ENCODE data around the gene TVP23C.

The TVP23C gene

GRCh38 chr17:15516150-15516549, 47.1 kb downstream of the TVP23C start:
- no peak overlapping the region for H3K9ac ChIP-seq (ENCODE audit: low read length)
- H3K36me3 ChIP-seq (ENCODE audit: low read length): no peaks in the 10 kb centered on the region
- no peak overlapping the region for H2AFZ ChIP-seq (ENCODE audit: low read depth, low read length, severe bottlenecking)
- TF ChIP-seq CTCF (IDR thresholded peaks at IDR 0.05; ENCODE audit: insufficient read depth, low read length, poor library complexity, severe bottlenecking): no peak
- TF ChIP-seq EZH2phosphoT487 (conservative IDR thresholded peaks at IDR 0.05; ENCODE audit: low read length): no peak
- H3K27ac ChIP-seq (ENCODE audit: low read depth, low read length): no peak overlapping the region
- H3K9me2 ChIP-seq (replicated peaks; ENCODE audit: insufficient read depth, low read length): no peaks in the 10 kb centered on the region
- no peak overlapping the region for H3K4me2 ChIP-seq (ENCODE audit: low read depth, low read length, poor library complexity, severe bottlenecking)
- H3K9me3 ChIP-seq (ENCODE audit: insufficient read depth, low read length): no peaks in the 10 kb centered on the region
- H4K20me1 ChIP-seq (ENCODE audit: low read depth, low read length): no peaks in the 10 kb centered on the region
- no peaks in the 10 kb centered on the region for H3F3A ChIP-seq (ENCODE audit: insufficient read depth)
- H3K79me2 ChIP-seq (ENCODE audit: insufficient read depth, low read length): no peaks in the 10 kb centered on the region
- no peak overlapping the region for H3K4me3 ChIP-seq (ENCODE audit: insufficient read depth, low read length, poor library complexity, severe bottlenecking)
- no peaks in the 10 kb centered on the region for H3K27me3 ChIP-seq (ENCODE audit: low read length)

- TF ChIP-seq EZH2phosphoT487 (conservative IDR thresholded peaks at IDR 0.05; ENCODE audit: low read length): no peak
- no peak for TF ChIP-seq CTCF (IDR thresholded peaks at IDR 0.05; ENCODE audit: insufficient read depth, low read length, poor library complexity, severe bottlenecking)
- Histone ChIP-seq H3K9me3 (ENCODE audit: insufficient read depth, low read length) (no peaks in the 10 kb centered on the region), H2AFZ (ENCODE audit: low read depth, low read length, severe bottlenecking) (no peak overlapping the region), H4K20me1 (ENCODE audit: low read depth, low read length) (no peaks in the 10 kb centered on the region), H3K4me2 (ENCODE audit: low read depth, low read length, poor library complexity, severe bottlenecking) (no peak overlapping the region), H3K4me3 (ENCODE audit: insufficient read depth, low read length, poor library complexity, severe bottlenecking) (no peak overlapping the region), H3K36me3 (ENCODE audit: low read length) (no peaks in the 10 kb centered on the region), H3K27ac (ENCODE audit: low read depth, low read length) (no peak overlapping the region), H3F3A (ENCODE audit: insufficient read depth) (no peaks in the 10 kb centered on the region), H3K9ac (ENCODE audit: low read length) (no peak overlapping the region), H3K9me2 (replicated peaks; ENCODE audit: insufficient read depth, low read length) (no peaks in the 10 kb centered on the region), H3K79me2 (ENCODE audit: insufficient read depth, low read length) (no peaks in the 10 kb centered on the region), H3K27me3 (ENCODE audit: low read length) (no peaks in the 10 kb centered on the region)
These were observed 48.8 kb downstream of the TVP23C start for GRCh38 chr17:15514469-15514868.

GRCh38 chr17:15513856-15514459, 49.3 kb downstream of the TVP23C start:
- Histone ChIP-seq H3K4me2 (ENCODE audit: low read depth, low read length, poor library complexity, severe bottlenecking) (no peak overlapping the region), H3K27me3 (ENCODE audit: low read length) (no peaks in the 10 kb centered on the region), H3K27ac (ENCODE audit: low read depth, low read length) (no peak overlapping the region), H3K9ac (ENCODE audit: low read length) (no peak overlapping the region), H3K4me3 (ENCODE audit: insufficient read depth, low read length, poor library complexity, severe bottlenecking) (no peak overlapping the region), H2AFZ (ENCODE audit: low read depth, low read length, severe bottlenecking) (no peak overlapping the region), H3K79me2 (ENCODE audit: insufficient read depth, low read length) (no peaks in the 10 kb centered on the region), H4K20me1 (ENCODE audit: low read depth, low read length) (no peaks in the 10 kb centered on the region), H3K9me2 (replicated peaks; ENCODE audit: insufficient read depth, low read length) (no peaks in the 10 kb centered on the region), H3K36me3 (ENCODE audit: low read length) (no peaks in the 10 kb centered on the region), H3K9me3 (ENCODE audit: insufficient read depth, low read length) (no peaks in the 10 kb centered on the region), H3F3A (ENCODE audit: insufficient read depth) (no peaks in the 10 kb centered on the region)
- TF ChIP-seq CTCF (IDR thresholded peaks at IDR 0.05; ENCODE audit: insufficient read depth, low read length, poor library complexity, severe bottlenecking) (no peak), EZH2phosphoT487 (conservative IDR thresholded peaks at IDR 0.05; ENCODE audit: low read length) (no peak)
